ENCODE measurements around the gene RNF183.

DNA sequence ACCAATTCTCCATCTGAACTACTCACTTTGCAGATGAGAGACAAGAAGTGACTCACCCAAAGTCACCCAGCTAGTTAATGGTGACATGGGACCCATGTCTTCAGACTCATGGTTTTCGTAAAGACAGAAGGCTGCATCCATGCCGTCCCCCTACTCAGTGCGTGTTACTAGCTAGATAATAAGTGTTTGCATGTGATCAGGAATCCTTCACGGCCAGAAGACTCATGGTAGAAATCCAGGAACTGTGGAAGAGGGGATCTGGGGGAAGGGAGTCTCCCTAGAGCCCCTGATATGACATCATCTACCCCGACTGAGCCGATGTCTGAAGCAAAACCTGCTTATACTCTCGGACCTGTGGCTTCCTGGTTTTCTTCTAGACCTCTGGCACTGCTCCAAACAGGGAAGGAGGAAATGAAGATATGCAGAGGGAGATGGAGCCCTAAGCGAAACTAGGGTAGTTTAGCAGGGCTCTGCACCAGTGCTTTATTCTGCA, 3.3 kb downstream of the RNF183 start:
- TF ChIP-seq, protein P1, sequence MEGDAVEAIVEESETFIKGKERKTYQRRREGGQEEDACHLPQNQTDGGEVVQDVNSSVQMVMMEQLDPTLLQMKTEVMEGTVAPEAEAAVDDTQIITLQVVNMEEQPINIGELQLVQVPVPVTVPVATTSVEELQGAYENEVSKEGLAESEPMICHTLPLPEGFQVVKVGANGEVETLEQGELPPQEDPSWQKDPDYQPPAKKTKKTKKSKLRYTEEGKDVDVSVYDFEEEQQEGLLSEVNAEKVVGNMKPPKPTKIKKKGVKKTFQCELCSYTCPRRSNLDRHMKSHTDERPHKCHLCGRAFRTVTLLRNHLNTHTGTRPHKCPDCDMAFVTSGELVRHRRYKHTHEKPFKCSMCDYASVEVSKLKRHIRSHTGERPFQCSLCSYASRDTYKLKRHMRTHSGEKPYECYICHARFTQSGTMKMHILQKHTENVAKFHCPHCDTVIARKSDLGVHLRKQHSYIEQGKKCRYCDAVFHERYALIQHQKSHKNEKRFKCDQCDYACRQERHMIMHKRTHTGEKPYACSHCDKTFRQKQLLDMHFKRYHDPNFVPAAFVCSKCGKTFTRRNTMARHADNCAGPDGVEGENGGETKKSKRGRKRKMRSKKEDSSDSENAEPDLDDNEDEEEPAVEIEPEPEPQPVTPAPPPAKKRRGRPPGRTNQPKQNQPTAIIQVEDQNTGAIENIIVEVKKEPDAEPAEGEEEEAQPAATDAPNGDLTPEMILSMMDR (IDR thresholded peaks at IDR 0.05) = no peak
- no peak for TF ChIP-seq POLR2A (IDR thresholded peaks at IDR 0.05)

Data from Peyer's patch (tissue), 4 donors.